Measurements from ENCODE around the gene OXSR1.

Gene OXSR1

GRCh38 chr3:38118421-38119247 lies 46.7 kb upstream of the OXSR1 start:
- Histone ChIP-seq H3K27me3 (replicated peaks) (no peaks in the 10 kb centered on the region), H3K36me3 (replicated peaks) (peaks cover 18% of the 10 kb centered on the region), H3K27ac (no peak overlapping the region), H3K4me3 (ENCODE audit: low read depth, low read length) (no peak overlapping the region)
- DNase-seq = no peak
- in situ Hi-C loops (cut with HindIII; ENCODE audit: low pct_ligation_motif_present, low sequenced_read_pairs) = no loop called here
- TF ChIP-seq CTCF (IDR thresholded peaks at IDR 0.05; ENCODE audit: low read depth, low read length, missing control alignments) = no peak

GRCh38 chr3:38119248-38119544 lies 46.1 kb upstream of the OXSR1 start:
- in situ Hi-C loops (cut with HindIII; ENCODE audit: low pct_ligation_motif_present, low sequenced_read_pairs) = no loop called here
- TF ChIP-seq CTCF (IDR thresholded peaks at IDR 0.05; ENCODE audit: low read depth, low read length, missing control alignments) = no peak
- peaks cover 18% of the 10 kb centered on the region for H3K36me3 ChIP-seq (replicated peaks)
- no peak overlapping the region for H3K27ac ChIP-seq
- no peak overlapping the region for H3K4me3 ChIP-seq (ENCODE audit: low read depth, low read length)
- H3K27me3 ChIP-seq (replicated peaks) = no peaks in the 10 kb centered on the region
- no peak for DNase-seq

GRCh38 chr3:38119821-38120692 lies 45.3 kb upstream of the OXSR1 start:
- TF ChIP-seq CTCF (IDR thresholded peaks at IDR 0.05; ENCODE audit: low read depth, low read length, missing control alignments) = no peak
- no peak overlapping the region for H3K4me3 ChIP-seq (ENCODE audit: low read depth, low read length)
- DNase-seq = no peak
- no peak overlapping the region for H3K27ac ChIP-seq
- H3K27me3 ChIP-seq (replicated peaks) = no peaks in the 10 kb centered on the region
- in situ Hi-C loops (cut with HindIII; ENCODE audit: low pct_ligation_motif_present, low sequenced_read_pairs) = no loop called here
- H3K36me3 ChIP-seq (replicated peaks) = peaks cover 18% of the 10 kb centered on the region

- Histone ChIP-seq H3K27ac (no peak overlapping the region), H3K4me3 (ENCODE audit: low read depth, low read length) (no peak overlapping the region), H3K27me3 (replicated peaks) (no peaks in the 10 kb centered on the region), H3K36me3 (replicated peaks) (peaks cover 23% of the 10 kb centered on the region)
- DNase-seq = no peak
- in situ Hi-C loops (cut with HindIII; ENCODE audit: low pct_ligation_motif_present, low sequenced_read_pairs) = no loop called here
- no peak for TF ChIP-seq CTCF (IDR thresholded peaks at IDR 0.05; ENCODE audit: low read depth, low read length, missing control alignments)
Observed at GRCh38 chr3:38120693-38121450, 44.5 kb upstream of the OXSR1 start.

GRCh38 chr3:38121451-38121831 lies 43.9 kb upstream of the OXSR1 start:
- no peak for TF ChIP-seq CTCF (IDR thresholded peaks at IDR 0.05; ENCODE audit: low read depth, low read length, missing control alignments)
- H3K27ac ChIP-seq = no peak overlapping the region
- H3K36me3 ChIP-seq (replicated peaks) = peaks cover 28% of the 10 kb centered on the region
- in situ Hi-C loops (cut with HindIII; ENCODE audit: low pct_ligation_motif_present, low sequenced_read_pairs) = no loop called here
- no peak overlapping the region for H3K4me3 ChIP-seq (ENCODE audit: low read depth, low read length)
- H3K27me3 ChIP-seq (replicated peaks) = no peaks in the 10 kb centered on the region
- DNase-seq = no peak
